T-cell (primary cell): ENCODE data around the gene RASSF4. TPM values are rescaled to one million over a fixed set of nuclear protein-coding genes. Genes with fewer than 3 reads are reported as not detected.
A peak's percentile ranks its signal among the peaks of the same experiment; 100 is the strongest.

Source experiments
- ATAC-seq, 4 experiments: fragments of 200-7000 bp in 3 of 4; fragments of 150-1000 bp in 1 of 4; cut with Tn5 transposase; replicated peaks in 1 of 4; 1 replicate in 3 of 4; 2 replicates in 1 of 4; pipeline ENCODE4 v1.10.0; 2021; ENCODE audit warnings: moderate library complexity in 3 of 4, mild to moderate bottlenecking in 2 of 4, moderate number of reproducible peaks in 1 of 4
- CTCF ChIA-PET, 2 donors: fragments of 300-600 bp; sonication (Branson Sonifier 250); formaldehyde crosslinking; loops; one replicate each; lab custom pipeline; 2022; ENCODE audit warnings: antibody characterized with exemption in 2 of 2; lab: Charles Lee
- POLR2A ChIA-PET, 2 donors: fragments of 300-600 bp; sonication (Branson Sonifier 250); formaldehyde crosslinking; loops; one replicate each; lab custom pipeline; 2022; ENCODE audit warnings: antibody characterized with exemption in 2 of 2; lab: Charles Lee
- DNase-seq, 35 experiments: peaks; one replicate each; pipeline versions ENCODE4 v3.0.0 to v3.0.0-alpha.2; 2013 to 2023
- H3K27ac ChIP-seq: one replicate; pipeline ENCODE4 v1.5.1; 2013; ENCODE audit warnings: low read length
- H3K27me3 ChIP-seq, 2 experiments: replicated peaks in 1 of 2; 1 replicate in 1 of 2; 2 replicates in 1 of 2; pipeline versions ENCODE4 v1.6.1 to v1.7.0; 2013; ENCODE audit warnings: low read length in 1 of 2, mixed read lengths in 1 of 2; ENCODE audit not compliant: control insufficient read depth in 2 of 2, insufficient read depth in 2 of 2; ENCODE audit errors: extremely low read depth in 1 of 2
- H3K36me3 ChIP-seq, 2 donors: 1 replicate in 1 of 2; 2 replicates in 1 of 2; pipeline versions ENCODE4 v1.6.1 to v1.7.0; 2013; ENCODE audit warnings: low read length in 1 of 2; ENCODE audit not compliant: control insufficient read depth in 2 of 2, insufficient read depth in 1 of 2; ENCODE audit errors: extremely low read depth in 1 of 2
- H3K4me1 ChIP-seq, 2 experiments: 1 replicate in 1 of 2; 2 replicates in 1 of 2; pipeline versions ENCODE4 v1.6.1 to v1.7.0; 2013; ENCODE audit warnings: low read length in 2 of 2, mixed read lengths in 1 of 2; ENCODE audit not compliant: insufficient read depth in 2 of 2, control insufficient read depth in 1 of 2; ENCODE audit errors: extremely low read depth in 1 of 2
- H3K4me3 ChIP-seq, 2 donors: 1 replicate in 1 of 2; 2 replicates in 1 of 2; pipeline versions ENCODE4 v1.5.1 to v1.7.0; 2013; ENCODE audit warnings: mild to moderate bottlenecking in 2 of 2, low read length in 1 of 2, moderate library complexity in 1 of 2; ENCODE audit not compliant: control insufficient read depth in 1 of 2; ENCODE audit errors: extremely low read depth in 1 of 2
- H3K9me3 ChIP-seq: 2 replicates; pipeline ENCODE4 v1.7.0; 2013
- H3K27ac Mint-ChIP-seq, 2 donors: one replicate each; pipeline ENCODE4 v1.8.0; 2020 to 2021; ENCODE audit warnings: mild to moderate bottlenecking in 2 of 2, mixed read lengths in 2 of 2
- H3K27me3 Mint-ChIP-seq, 2 donors: one replicate each; pipeline ENCODE4 v1.8.0; 2021 to 2022; ENCODE audit warnings: mixed read lengths in 2 of 2
- H3K36me3 Mint-ChIP-seq: one replicate; pipeline ENCODE4 v1.8.0; 2021; ENCODE audit warnings: mixed read lengths
- H3K4me1 Mint-ChIP-seq, 3 donors: one replicate each; pipeline ENCODE4 v1.8.0; 2020 to 2022; ENCODE audit warnings: mixed read lengths in 3 of 3, mild to moderate bottlenecking in 1 of 3
- H3K4me3 Mint-ChIP-seq, 3 donors: one replicate each; pipeline ENCODE4 v1.8.0; 2020 to 2022; ENCODE audit warnings: mild to moderate bottlenecking in 3 of 3, mixed read lengths in 3 of 3, moderate library complexity in 3 of 3
- H3K9me3 Mint-ChIP-seq, 3 donors: one replicate each; pipeline ENCODE4 v1.8.0; 2020 to 2022; ENCODE audit warnings: mixed read lengths in 3 of 3
- WGBS: methylation state at CpG from one replicate; pipeline ENCODE4 v1.1.5; 2013; ENCODE audit warnings: missing lambda C conversion rate; ENCODE audit not compliant: insufficient coverage; 5-methylcytosine and 5-hydroxymethylcytosine counted together
- total RNA-seq, 35 experiments: library from RNA in 6 of 35; stranded (reverse) in 6 of 35; fragments of 120-200 nt in 1 of 35; gene quantifications; one replicate each; pipeline versions ENCODE4 v1.2.1 to v1.2.4 and lab custom pipeline; 2013 to 2026

Gene RASSF4
- total RNA-seq, 5 donors from 2014 or later (not counting 1 experiment from before 2014, with no cell fraction given), result 0.55 to 2.8 (median 1.7) TPM

DNA sequence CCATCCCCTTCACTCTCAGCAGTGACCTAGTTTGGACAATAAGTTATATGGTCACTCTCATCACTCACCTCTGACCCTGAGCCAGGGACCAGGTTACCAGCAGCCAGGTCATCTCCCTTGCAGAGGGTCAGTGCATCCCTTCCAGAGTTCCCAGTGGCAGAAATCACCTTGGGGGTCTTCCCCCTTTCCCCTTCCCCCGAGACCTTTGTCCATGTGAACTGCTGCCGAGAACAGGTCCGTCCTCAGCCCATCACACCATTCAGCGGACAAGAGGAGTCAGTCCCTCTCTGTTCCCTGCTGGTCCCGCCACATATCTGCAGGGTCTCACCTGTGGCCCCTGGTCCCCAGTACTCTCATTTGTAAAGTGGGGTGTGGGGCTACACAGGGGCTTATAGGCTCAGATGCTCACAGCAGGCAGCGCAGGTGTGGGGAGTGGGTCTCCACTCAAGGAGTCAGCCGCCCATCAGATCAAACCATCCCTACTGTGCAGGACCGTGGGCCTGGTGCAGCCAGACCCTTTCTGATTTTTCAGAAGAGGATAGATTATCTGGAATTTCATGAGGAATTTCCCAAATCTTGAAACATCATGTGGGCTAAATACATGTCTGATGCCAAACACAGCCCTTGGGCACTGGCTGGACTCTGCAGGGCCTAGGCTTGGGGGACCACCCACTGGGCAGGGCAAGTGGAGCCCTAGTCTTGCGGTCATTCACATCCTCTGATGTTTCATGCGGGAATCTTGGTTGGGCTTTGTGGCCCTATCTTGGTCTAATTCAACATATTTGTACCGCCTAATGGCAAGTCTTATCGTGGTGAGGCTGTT is 12.5 kb downstream of the RASSF4 start:
- no peak overlapping the region for H3K4me3 ChIP-seq
- H3K9me3 ChIP-seq, result no peaks in the 10 kb centered on the region
- ChIA-PET POLR2A (no interaction called here), CTCF (interaction anchor here (0.7 to 2.0 kb wide), 3 partner anchors 11 to 39 kb away, joined by 3 to 12 read pairs (median 10); no protein-coding TSS in a partner anchor)
- no peak for ATAC-seq
- Mint-ChIP-seq H3K9me3 (no peaks in the 10 kb centered on the region), H3K27me3 (no peaks in the 10 kb centered on the region), H3K4me3 (no peak overlapping the region), H3K36me3 (no peaks in the 10 kb centered on the region), H3K4me1 (peaks cover 29 to 42% (median 33%) of the 10 kb centered on the region in 3 donors), H3K27ac (no peak overlapping the region)
- no peak for DNase-seq
- peaks cover 0 to 12% of the 10 kb centered on the region in 2 experiments for H3K27me3 ChIP-seq
- peaks cover 15 to 55% of the 10 kb centered on the region in 2 experiments for H3K4me1 ChIP-seq
- no peak overlapping the region for H3K27ac ChIP-seq
- H3K36me3 ChIP-seq, result no peaks in the 10 kb centered on the region
- 97% methylated on average over 4 of the region's 12 CpGs for WGBS

DNA sequence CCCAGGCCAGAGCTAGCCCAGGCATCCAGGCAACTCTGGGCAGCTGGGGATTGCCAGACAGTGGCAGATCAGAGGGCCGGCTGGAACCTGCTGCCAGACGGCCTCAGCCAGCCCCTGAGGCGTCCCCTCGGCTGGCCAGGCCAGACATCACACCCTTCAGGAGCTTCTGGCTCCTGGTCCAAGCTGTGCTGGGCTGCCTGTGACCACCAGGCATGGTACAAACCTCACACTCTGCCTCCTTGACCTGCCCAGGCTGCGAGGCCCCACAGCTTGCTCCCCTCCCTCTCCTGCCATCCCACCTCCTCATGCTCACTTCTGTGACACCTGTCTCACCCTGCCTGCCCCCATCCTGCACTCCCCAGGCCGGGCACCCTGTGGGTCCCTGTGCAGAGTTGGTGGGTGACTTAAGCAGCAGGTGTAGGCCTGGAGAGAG is 13.3 kb downstream of the RASSF4 start:
- no peaks in the 10 kb centered on the region for H3K9me3 Mint-ChIP-seq
- DNase-seq, result no peak
- no peaks in the 10 kb centered on the region for H3K27me3 Mint-ChIP-seq
- POLR2A ChIA-PET, result interaction anchor here in 1 of 2 donors (0.8 kb wide), 1 partner anchor 29 kb away, joined by 5 read pairs; no protein-coding TSS in a partner anchor
- no peak for ATAC-seq
- Histone ChIP-seq H3K4me1 (peaks cover 15 to 48% of the 10 kb centered on the region in 2 experiments), H3K27ac (no peak overlapping the region), H3K9me3 (no peaks in the 10 kb centered on the region), H3K4me3 (no peak overlapping the region), H3K27me3 (peaks cover 0 to 18% of the 10 kb centered on the region in 2 experiments), H3K36me3 (no peaks in the 10 kb centered on the region)
- CTCF ChIA-PET, result interaction anchor here (0.7 to 2.0 kb wide), 5 partner anchors 10 to 998 kb away, joined by 3 to 12 read pairs (median 3); no protein-coding TSS in a partner anchor
- WGBS, result 96% methylated on average over 4 of the region's 6 CpGs
- H3K27ac Mint-ChIP-seq, result no peak overlapping the region
- H3K4me3 Mint-ChIP-seq, result no peak overlapping the region
- peaks cover 24 to 35% (median 25%) of the 10 kb centered on the region in 3 donors for H3K4me1 Mint-ChIP-seq
- no peaks in the 10 kb centered on the region for H3K36me3 Mint-ChIP-seq

DNA sequence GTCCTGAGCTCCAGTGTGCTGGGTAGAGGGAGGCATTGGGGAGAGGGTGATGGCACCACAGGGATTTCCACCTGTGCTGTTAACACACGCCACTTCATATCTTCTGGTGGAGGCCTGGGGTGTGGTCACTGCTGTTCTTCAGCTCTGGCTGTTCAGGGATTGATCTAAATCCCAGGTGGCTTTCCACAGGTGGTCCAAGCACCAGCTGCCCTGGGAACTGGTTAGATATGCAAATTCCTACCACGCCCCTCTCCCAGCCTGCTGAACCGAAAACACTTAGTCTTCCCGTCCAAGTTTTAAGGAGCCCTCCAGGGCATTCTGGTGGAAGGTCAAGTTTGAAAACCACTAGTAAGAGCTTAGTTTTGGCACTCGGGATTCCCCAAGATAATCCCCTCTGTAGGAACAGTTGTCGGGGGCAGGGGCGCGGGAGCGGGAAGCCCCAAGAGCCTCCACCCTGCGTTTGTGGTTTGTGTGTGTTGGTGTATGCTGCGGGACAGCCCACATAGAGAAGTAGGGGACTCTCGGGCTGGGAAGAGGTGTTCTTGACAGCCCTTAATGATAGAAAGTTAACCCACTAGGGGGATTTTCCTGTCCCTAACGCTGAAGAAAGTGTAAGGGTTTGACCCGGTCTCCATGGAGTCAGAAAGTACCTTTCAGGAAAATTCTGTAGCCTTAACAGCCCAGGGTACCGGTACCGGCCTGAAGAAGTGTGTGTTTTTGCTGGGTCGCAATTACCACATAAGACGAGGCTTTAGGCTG is 13.9 kb downstream of the RASSF4 start:
- ChIA-PET POLR2A (interaction anchor here in 1 of 2 donors (0.8 kb wide), 1 partner anchor 29 kb away, joined by 5 read pairs; no protein-coding TSS in a partner anchor), CTCF (interaction anchor here (0.7 to 2.0 kb wide), 6 partner anchors 10 to 998 kb away, joined by 3 to 12 read pairs (median 3); no protein-coding TSS in a partner anchor)
- Histone ChIP-seq H3K9me3 (no peaks in the 10 kb centered on the region), H3K27me3 (peaks cover 0 to 18% of the 10 kb centered on the region in 2 experiments), H3K27ac (no peak overlapping the region), H3K4me3 (no peak overlapping the region), H3K36me3 (no peaks in the 10 kb centered on the region), H3K4me1 (peaks cover 11 to 45% of the 10 kb centered on the region in 2 experiments)
- Mint-ChIP-seq H3K4me1 (peaks cover 18 to 30% (median 19%) of the 10 kb centered on the region in 3 donors), H3K4me3 (no peak overlapping the region), H3K27ac (no peak overlapping the region), H3K9me3 (no peaks in the 10 kb centered on the region), H3K27me3 (no peaks in the 10 kb centered on the region), H3K36me3 (no peaks in the 10 kb centered on the region)
- ATAC-seq (no peak), DNase-seq (no peak)
- WGBS, result 42% methylated on average over 10 of the region's 18 CpGs

DNA sequence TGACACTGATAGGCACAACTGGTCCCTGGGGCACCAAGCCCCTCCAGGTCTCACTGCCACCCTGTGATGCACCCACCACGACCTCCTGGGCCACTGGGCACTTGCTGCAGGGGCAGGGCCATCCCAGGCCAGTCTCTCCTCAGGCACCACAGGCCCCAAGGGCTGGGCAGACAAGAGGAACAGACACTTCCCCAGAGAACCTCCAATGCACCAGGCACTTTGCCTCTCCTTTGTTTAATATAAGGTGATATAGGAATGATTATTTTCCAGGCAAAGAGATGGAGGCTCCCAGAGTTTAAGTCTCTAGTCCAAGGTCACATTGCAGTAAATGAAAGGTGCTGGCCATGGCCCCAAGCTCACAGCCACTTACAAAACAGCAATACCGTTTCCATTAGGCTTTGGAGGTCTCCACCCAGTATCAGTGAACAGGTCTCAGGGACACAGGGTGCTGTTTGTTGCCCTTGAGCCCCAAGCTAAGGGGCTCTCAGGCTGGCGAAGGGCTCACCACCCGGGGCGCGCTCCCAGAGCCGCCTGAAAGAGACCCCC is 14.6 kb downstream of the RASSF4 start:
- H3K9me3 Mint-ChIP-seq, result no peaks in the 10 kb centered on the region
- H3K4me3 ChIP-seq, result peak overlapping the region in 1 of 2 donors; percentile 49
- no peaks in the 10 kb centered on the region for H3K9me3 ChIP-seq
- ATAC-seq (no peak), DNase-seq (peak in 1 of 35 experiments; percentile 14)
- no peaks in the 10 kb centered on the region for H3K27me3 Mint-ChIP-seq
- ChIA-PET CTCF (interaction anchor here (0.8 to 2.0 kb wide), 4 partner anchors 22 to 41 kb away, joined by 3 to 12 read pairs (median 6); no protein-coding TSS in a partner anchor), POLR2A (no interaction called here)
- 73% methylated on average over 7 of the region's 7 CpGs for WGBS
- peak overlapping the region; percentile 67 to 72 (median 67) for H3K4me3 Mint-ChIP-seq
- peaks cover 5 to 45% of the 10 kb centered on the region in 2 experiments for H3K4me1 ChIP-seq
- H3K27ac ChIP-seq, result no peak overlapping the region
- H3K36me3 Mint-ChIP-seq, result no peaks in the 10 kb centered on the region
- no peaks in the 10 kb centered on the region for H3K36me3 ChIP-seq
- peaks cover 0 to 18% of the 10 kb centered on the region in 2 experiments for H3K27me3 ChIP-seq
- peaks cover 11 to 25% (median 13%) of the 10 kb centered on the region in 3 donors for H3K4me1 Mint-ChIP-seq
- H3K27ac Mint-ChIP-seq, result no peak overlapping the region

DNA sequence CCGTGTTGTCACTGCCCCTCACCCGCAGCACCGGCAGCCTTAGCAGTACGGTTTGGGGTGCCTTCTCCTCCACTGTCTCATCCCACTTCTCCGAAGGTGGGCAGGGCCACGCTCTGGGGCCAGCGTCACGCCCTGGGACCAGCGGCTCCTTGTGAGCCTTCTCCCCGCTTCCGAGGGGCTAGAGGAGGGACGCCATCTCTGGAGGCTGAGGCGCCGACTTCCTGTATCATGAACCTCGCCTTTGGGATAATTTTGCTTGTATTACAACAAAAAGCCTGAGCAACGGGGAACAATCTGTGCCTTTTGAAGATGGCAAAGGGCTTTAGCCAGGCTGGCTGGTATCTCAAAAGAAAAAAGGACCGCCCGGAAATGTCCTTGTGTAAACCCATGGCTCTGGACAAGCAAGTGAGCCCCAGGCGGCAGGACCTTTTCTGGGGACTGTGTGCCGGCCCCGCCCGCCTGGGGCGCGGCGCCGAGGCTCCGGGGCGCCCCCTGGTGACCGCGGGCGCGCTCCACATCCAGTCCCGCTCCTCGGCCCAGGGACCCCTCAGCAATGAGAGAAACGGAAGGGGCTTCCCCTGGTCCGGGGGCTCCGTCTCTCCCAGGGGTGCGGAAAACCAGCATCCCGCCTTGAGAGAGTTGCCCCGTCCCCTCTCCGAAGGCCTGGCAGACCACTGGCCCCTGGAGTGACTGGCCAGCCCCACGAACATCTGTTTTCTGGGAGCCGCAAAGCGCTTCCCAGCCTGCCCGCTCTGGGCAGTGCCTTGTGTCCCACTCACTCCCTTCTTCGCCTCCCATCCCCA is 15.2 kb downstream of the RASSF4 start:
- WGBS, result 3% methylated on average over 37 of the region's 46 CpGs
- H3K27ac Mint-ChIP-seq, result no peak overlapping the region

More for the DNA sequence above, 15.2 kb downstream of the RASSF4 start:
- ATAC-seq (peak; percentile 90 to 97 (median 94)), DNase-seq (peak in 33 of 35 experiments; percentile 17 to 80 (median 50))
- POLR2A ChIA-PET, result interaction anchor here in 1 of 2 donors (0.6 kb wide), 1 partner anchor 12 kb away, joined by 7 read pairs; no protein-coding TSS in a partner anchor
- Histone ChIP-seq H3K27ac (no peak overlapping the region), H3K27me3 (peaks cover 0 to 18% of the 10 kb centered on the region in 2 experiments), H3K4me1 (peaks cover 5 to 39% of the 10 kb centered on the region in 2 experiments), H3K9me3 (no peaks in the 10 kb centered on the region), H3K4me3 (peak overlapping the region; percentile 46 to 49), H3K36me3 (no peaks in the 10 kb centered on the region)
- CTCF ChIA-PET, result interaction anchor here in 1 of 2 donors (1.6 kb wide), 1 partner anchor 42 kb away, joined by 7 read pairs; no protein-coding TSS in a partner anchor
- Mint-ChIP-seq H3K36me3 (no peaks in the 10 kb centered on the region), H3K4me1 (peaks cover 7 to 20% (median 10%) of the 10 kb centered on the region in 3 donors), H3K9me3 (no peaks in the 10 kb centered on the region), H3K27me3 (no peaks in the 10 kb centered on the region), H3K4me3 (peak overlapping the region; percentile 67 to 72 (median 67))
